ENCODE results near the gene MIOX.

GRCh38 chr22:50447576-50448551 lies 38.8 kb upstream of the MIOX start:
- TF ChIP-seq POLR2A (IDR thresholded peaks at IDR 0.05; ENCODE audit: low read length), result no peak
- no peak for TF ChIP-seq GATA1 (IDR thresholded peaks at IDR 0.05; ENCODE audit: low read depth, low read length)

All from erythroblast (primary cell).